Glutamatergic neuron (in vitro differentiated cells): ENCODE measurements around the gene RGS16. TPM values are rescaled to one million over a fixed set of nuclear protein-coding genes. Genes with fewer than 3 reads are reported as not detected.

Experiments used
- DNase-seq: peaks from one replicate; pipeline ENCODE4 v3.0.0; 2022
- H3K27ac Mint-ChIP-seq: one replicate; pipeline ENCODE4 v1.8.0; 2020; ENCODE audit warnings: mild to moderate bottlenecking, mixed read lengths, inconsistent platforms; ENCODE audit not compliant: unreplicated experiment
- H3K27me3 Mint-ChIP-seq: one replicate; pipeline ENCODE4 v1.8.0; 2020; ENCODE audit warnings: mild to moderate bottlenecking, moderate library complexity, mixed read lengths, inconsistent platforms; ENCODE audit not compliant: unreplicated experiment
- H3K36me3 Mint-ChIP-seq: one replicate; pipeline ENCODE4 v1.8.0; 2020; ENCODE audit warnings: mild to moderate bottlenecking, mixed read lengths, inconsistent platforms; ENCODE audit not compliant: unreplicated experiment
- H3K4me1 Mint-ChIP-seq: one replicate; pipeline ENCODE4 v1.8.0; 2020; ENCODE audit warnings: mild to moderate bottlenecking, low read depth, mixed read lengths, inconsistent platforms; ENCODE audit not compliant: unreplicated experiment
- H3K4me3 Mint-ChIP-seq: one replicate; pipeline ENCODE4 v1.8.0; 2020; ENCODE audit warnings: mild to moderate bottlenecking, mixed read lengths, inconsistent platforms; ENCODE audit not compliant: unreplicated experiment
- H3K9me3 Mint-ChIP-seq: one replicate; pipeline ENCODE4 v1.8.0; 2020; ENCODE audit warnings: mild to moderate bottlenecking, moderate library complexity, mixed read lengths, inconsistent platforms; ENCODE audit not compliant: unreplicated experiment
- total RNA-seq: library from RNA; stranded (reverse); fragmentation: NEBNext Ultra II Directional; extraction: Animal tissue kit (Norgen Biotek cat#: 25700); gene quantifications from one replicate; pipeline ENCODE4 v1.2.1, GENCODE V29; 2021; ENCODE audit not compliant: unreplicated experiment
- TF ChIP-seq, protein P1 (sequence below): fragments of 200-600 bp; sonication (generic); IDR thresholded peaks from one replicate; pipeline ENCODE4 v1.5.0; 2021; ENCODE audit not compliant: partially characterized antibody, unreplicated experiment

Gene RGS16
- total RNA-seq, 1 donor from 2014 or later, result 37.2 TPM

- H3K27me3 Mint-ChIP-seq, result no peaks in the 10 kb centered on the region
- no peaks in the 10 kb centered on the region for H3K9me3 Mint-ChIP-seq
- TF ChIP-seq, protein P1, sequence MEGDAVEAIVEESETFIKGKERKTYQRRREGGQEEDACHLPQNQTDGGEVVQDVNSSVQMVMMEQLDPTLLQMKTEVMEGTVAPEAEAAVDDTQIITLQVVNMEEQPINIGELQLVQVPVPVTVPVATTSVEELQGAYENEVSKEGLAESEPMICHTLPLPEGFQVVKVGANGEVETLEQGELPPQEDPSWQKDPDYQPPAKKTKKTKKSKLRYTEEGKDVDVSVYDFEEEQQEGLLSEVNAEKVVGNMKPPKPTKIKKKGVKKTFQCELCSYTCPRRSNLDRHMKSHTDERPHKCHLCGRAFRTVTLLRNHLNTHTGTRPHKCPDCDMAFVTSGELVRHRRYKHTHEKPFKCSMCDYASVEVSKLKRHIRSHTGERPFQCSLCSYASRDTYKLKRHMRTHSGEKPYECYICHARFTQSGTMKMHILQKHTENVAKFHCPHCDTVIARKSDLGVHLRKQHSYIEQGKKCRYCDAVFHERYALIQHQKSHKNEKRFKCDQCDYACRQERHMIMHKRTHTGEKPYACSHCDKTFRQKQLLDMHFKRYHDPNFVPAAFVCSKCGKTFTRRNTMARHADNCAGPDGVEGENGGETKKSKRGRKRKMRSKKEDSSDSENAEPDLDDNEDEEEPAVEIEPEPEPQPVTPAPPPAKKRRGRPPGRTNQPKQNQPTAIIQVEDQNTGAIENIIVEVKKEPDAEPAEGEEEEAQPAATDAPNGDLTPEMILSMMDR, result no peak
- no peak overlapping the region for H3K4me3 Mint-ChIP-seq
- H3K4me1 Mint-ChIP-seq, result peaks cover 2% of the 10 kb centered on the region
- no peak overlapping the region for H3K27ac Mint-ChIP-seq
- DNase-seq, result no peak
- H3K36me3 Mint-ChIP-seq, result no peaks in the 10 kb centered on the region
Observed at GRCh38 chr1:182650678-182651338, 46.6 kb upstream of the RGS16 start.

GRCh38 chr1:182649041-182649440 is 44.9 kb upstream of the RGS16 start:
- Mint-ChIP-seq H3K9me3 (no peaks in the 10 kb centered on the region), H3K27me3 (no peaks in the 10 kb centered on the region), H3K4me1 (no peaks in the 10 kb centered on the region), H3K36me3 (no peaks in the 10 kb centered on the region), H3K27ac (no peak overlapping the region), H3K4me3 (no peak overlapping the region)
- TF ChIP-seq, protein P1, result no peak
- no peak for DNase-seq

- no peaks in the 10 kb centered on the region for H3K9me3 Mint-ChIP-seq
- H3K4me3 Mint-ChIP-seq, result no peak overlapping the region
- H3K4me1 Mint-ChIP-seq, result no peaks in the 10 kb centered on the region
- DNase-seq, result no peak
- no peak overlapping the region for H3K27ac Mint-ChIP-seq
- no peaks in the 10 kb centered on the region for H3K36me3 Mint-ChIP-seq
- no peaks in the 10 kb centered on the region for H3K27me3 Mint-ChIP-seq
- TF ChIP-seq, protein P1, result no peak
Observed at GRCh38 chr1:182646739-182647138, 42.5 kb upstream of the RGS16 start.

GRCh38 chr1:182644886-182645285 is 40.7 kb upstream of the RGS16 start:
- DNase-seq, result no peak
- H3K4me3 Mint-ChIP-seq, result no peak overlapping the region
- H3K27me3 Mint-ChIP-seq, result no peaks in the 10 kb centered on the region
- H3K36me3 Mint-ChIP-seq, result no peaks in the 10 kb centered on the region
- H3K4me1 Mint-ChIP-seq, result peaks cover 2% of the 10 kb centered on the region
- H3K9me3 Mint-ChIP-seq, result no peaks in the 10 kb centered on the region
- TF ChIP-seq, protein P1, result no peak
- no peak overlapping the region for H3K27ac Mint-ChIP-seq

- no peak for DNase-seq
- no peaks in the 10 kb centered on the region for H3K36me3 Mint-ChIP-seq
- H3K27ac Mint-ChIP-seq, result no peak overlapping the region
- no peaks in the 10 kb centered on the region for H3K27me3 Mint-ChIP-seq
- H3K9me3 Mint-ChIP-seq, result no peaks in the 10 kb centered on the region
- TF ChIP-seq, protein P1, result no peak
- H3K4me3 Mint-ChIP-seq, result no peak overlapping the region
- peaks cover 2% of the 10 kb centered on the region for H3K4me1 Mint-ChIP-seq
Observed at GRCh38 chr1:182643699-182644098, 39.5 kb upstream of the RGS16 start.
